Liver (tissue), 3 donors: Measurements from ENCODE around the gene DSTN.

ENCODE experiments used
- EGR1 ChIP-seq, 2 donors: IDR thresholded peaks; 2 replicates each; pipeline ENCODE4 v1.6.1; 2016 to 2018; ENCODE audit warnings: antibody characterized with exemption in 2 of 2, low read depth in 2 of 2
- GABPA ChIP-seq, 2 donors: IDR thresholded peaks in 1 of 2; conservative IDR thresholded peaks in 1 of 2; 2 replicates each; pipeline ENCODE4 v1.6.1; 2016; ENCODE audit warnings: antibody characterized with exemption in 2 of 2, mild to moderate bottlenecking in 1 of 2, moderate library complexity in 1 of 2
- HNF4G ChIP-seq: IDR thresholded peaks from 2 replicates; pipeline ENCODE4 v1.6.1; 2016; ENCODE audit warnings: antibody characterized with exemption
- JUND ChIP-seq, 2 donors: IDR thresholded peaks; 2 replicates each; pipeline ENCODE4 v1.6.1; 2016; ENCODE audit warnings: antibody characterized with exemption in 2 of 2
- RAD21 ChIP-seq, 2 donors: IDR thresholded peaks; 2 replicates each; pipeline ENCODE4 v1.6.1; 2016; ENCODE audit warnings: antibody characterized with exemption in 2 of 2, mild to moderate bottlenecking in 2 of 2
- SP1 ChIP-seq: IDR thresholded peaks from 2 replicates; pipeline ENCODE4 v1.6.1; 2018; ENCODE audit warnings: antibody characterized with exemption, mild to moderate bottlenecking
- YY1 ChIP-seq: IDR thresholded peaks from 2 replicates; pipeline ENCODE4 v1.6.1; 2016; ENCODE audit warnings: antibody characterized with exemption, mild to moderate bottlenecking
- TF ChIP-seq, protein P1 (sequence below): fragments of 150-350 bp; IDR thresholded peaks from 2 replicates; pipeline ENCODE4 v1.5.1; 2017; ENCODE audit warnings: improper control_type of control experiment, low read depth, low read length; ENCODE audit not compliant: missing input control
- TF ChIP-seq, protein P2 (sequence below): IDR thresholded peaks from 2 replicates; pipeline ENCODE4 v1.6.1; 2016; ENCODE audit warnings: antibody characterized with exemption, mild to moderate bottlenecking
- TF ChIP-seq, protein P3 (sequence below): IDR thresholded peaks from 2 replicates; pipeline ENCODE4 v1.6.1; 2016; ENCODE audit warnings: antibody characterized with exemption
- donor health status: healthy.
- donor health status: healthy.

DNA sequence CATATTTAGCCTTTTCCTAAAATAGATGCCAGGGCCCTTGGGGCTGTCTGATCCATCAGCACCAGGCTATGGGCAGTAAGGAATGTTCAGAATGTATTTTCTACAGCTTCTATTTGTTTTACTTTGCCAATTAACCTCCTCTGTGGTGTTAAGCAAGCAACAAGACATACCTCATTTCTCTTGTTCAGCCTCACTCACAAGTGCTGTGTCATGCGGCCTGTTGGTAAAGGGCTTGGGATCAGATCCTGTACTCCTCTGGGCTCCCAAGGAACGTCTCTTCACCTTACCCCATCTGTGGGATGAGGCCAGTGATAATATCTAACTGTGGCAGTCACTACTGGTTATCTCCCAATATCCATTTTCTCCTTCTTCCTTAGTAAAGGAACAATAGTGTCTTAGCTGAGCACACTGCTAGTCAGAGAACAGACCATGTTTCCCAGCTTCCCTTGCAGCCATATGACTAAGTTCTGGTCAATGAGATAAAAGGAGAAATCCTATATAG is 7.0 kb upstream of the DSTN start:
- TF ChIP-seq YY1: no peak
- TF ChIP-seq, protein P1, sequence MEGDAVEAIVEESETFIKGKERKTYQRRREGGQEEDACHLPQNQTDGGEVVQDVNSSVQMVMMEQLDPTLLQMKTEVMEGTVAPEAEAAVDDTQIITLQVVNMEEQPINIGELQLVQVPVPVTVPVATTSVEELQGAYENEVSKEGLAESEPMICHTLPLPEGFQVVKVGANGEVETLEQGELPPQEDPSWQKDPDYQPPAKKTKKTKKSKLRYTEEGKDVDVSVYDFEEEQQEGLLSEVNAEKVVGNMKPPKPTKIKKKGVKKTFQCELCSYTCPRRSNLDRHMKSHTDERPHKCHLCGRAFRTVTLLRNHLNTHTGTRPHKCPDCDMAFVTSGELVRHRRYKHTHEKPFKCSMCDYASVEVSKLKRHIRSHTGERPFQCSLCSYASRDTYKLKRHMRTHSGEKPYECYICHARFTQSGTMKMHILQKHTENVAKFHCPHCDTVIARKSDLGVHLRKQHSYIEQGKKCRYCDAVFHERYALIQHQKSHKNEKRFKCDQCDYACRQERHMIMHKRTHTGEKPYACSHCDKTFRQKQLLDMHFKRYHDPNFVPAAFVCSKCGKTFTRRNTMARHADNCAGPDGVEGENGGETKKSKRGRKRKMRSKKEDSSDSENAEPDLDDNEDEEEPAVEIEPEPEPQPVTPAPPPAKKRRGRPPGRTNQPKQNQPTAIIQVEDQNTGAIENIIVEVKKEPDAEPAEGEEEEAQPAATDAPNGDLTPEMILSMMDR: no peak
- TF ChIP-seq SP1: no peak
- no peak for TF ChIP-seq RAD21 (IDR thresholded peaks at IDR 0.05)
- TF ChIP-seq GABPA (IDR thresholded peaks at IDR 0.05 in 1 of 2, conservative IDR thresholded peaks at IDR 0.05 in 1 of 2): no peak
- no peak for TF ChIP-seq JUND (IDR thresholded peaks at IDR 0.05)
- TF ChIP-seq, protein P2, sequence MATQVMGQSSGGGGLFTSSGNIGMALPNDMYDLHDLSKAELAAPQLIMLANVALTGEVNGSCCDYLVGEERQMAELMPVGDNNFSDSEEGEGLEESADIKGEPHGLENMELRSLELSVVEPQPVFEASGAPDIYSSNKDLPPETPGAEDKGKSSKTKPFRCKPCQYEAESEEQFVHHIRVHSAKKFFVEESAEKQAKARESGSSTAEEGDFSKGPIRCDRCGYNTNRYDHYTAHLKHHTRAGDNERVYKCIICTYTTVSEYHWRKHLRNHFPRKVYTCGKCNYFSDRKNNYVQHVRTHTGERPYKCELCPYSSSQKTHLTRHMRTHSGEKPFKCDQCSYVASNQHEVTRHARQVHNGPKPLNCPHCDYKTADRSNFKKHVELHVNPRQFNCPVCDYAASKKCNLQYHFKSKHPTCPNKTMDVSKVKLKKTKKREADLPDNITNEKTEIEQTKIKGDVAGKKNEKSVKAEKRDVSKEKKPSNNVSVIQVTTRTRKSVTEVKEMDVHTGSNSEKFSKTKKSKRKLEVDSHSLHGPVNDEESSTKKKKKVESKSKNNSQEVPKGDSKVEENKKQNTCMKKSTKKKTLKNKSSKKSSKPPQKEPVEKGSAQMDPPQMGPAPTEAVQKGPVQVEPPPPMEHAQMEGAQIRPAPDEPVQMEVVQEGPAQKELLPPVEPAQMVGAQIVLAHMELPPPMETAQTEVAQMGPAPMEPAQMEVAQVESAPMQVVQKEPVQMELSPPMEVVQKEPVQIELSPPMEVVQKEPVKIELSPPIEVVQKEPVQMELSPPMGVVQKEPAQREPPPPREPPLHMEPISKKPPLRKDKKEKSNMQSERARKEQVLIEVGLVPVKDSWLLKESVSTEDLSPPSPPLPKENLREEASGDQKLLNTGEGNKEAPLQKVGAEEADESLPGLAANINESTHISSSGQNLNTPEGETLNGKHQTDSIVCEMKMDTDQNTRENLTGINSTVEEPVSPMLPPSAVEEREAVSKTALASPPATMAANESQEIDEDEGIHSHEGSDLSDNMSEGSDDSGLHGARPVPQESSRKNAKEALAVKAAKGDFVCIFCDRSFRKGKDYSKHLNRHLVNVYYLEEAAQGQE: no peak
- TF ChIP-seq HNF4G: no peak
- no peak for TF ChIP-seq EGR1 (IDR thresholded peaks at IDR 0.05; ENCODE audit: low read depth in 2 of 2)
- TF ChIP-seq, protein P3, sequence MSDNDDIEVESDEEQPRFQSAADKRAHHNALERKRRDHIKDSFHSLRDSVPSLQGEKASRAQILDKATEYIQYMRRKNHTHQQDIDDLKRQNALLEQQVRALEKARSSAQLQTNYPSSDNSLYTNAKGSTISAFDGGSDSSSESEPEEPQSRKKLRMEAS: no peak
